ENCODE measurements around the gene PKLR.

PKLR gene

GRCh38 chr1:155285631-155286044 is 15.6 kb downstream of the PKLR start:
- DNase-seq (ENCODE audit: low spot score): no peak

GRCh38 chr1:155285063-155285462 is 16.2 kb downstream of the PKLR start:
- DNase-seq (ENCODE audit: low spot score): no peak

GRCh38 chr1:155284476-155284875 is 16.8 kb downstream of the PKLR start:
- no peak for DNase-seq (ENCODE audit: low spot score)

GRCh38 chr1:155282488-155283091 is 18.6 kb downstream of the PKLR start:
- DNase-seq (ENCODE audit: low spot score): no peak

- DNase-seq (ENCODE audit: low spot score): no peak
Observed at GRCh38 chr1:155279268-155279667, 22.0 kb downstream of the PKLR start.

- DNase-seq (ENCODE audit: low spot score): no peak
Observed at GRCh38 chr1:155278689-155279160, 22.5 kb downstream of the PKLR start.

- DNase-seq (ENCODE audit: low spot score): peak; percentile 90
Observed at GRCh38 chr1:155277902-155278688, 23.1 kb downstream of the PKLR start.

GRCh38 chr1:155277070-155277901 is 24.0 kb downstream of the PKLR start, which contains the start of gene HCN3:
Gene HCN3, plus strand, starts transcription at chr1:155277463. Its CDS starts 128 bp downstream, at chr1:155277591.
- peak; percentile 99 for DNase-seq (ENCODE audit: low spot score)

- peak; percentile 99 for DNase-seq (ENCODE audit: low spot score)
Observed at GRCh38 chr1:155273343-155274245, 27.6 kb downstream of the PKLR start, which contains the start of gene CLK2. Gene CLK2, minus strand, starts transcription at chr1:155273504. Its CDS starts 2,527 bp downstream, at chr1:155270977.

GRCh38 chr1:155272466-155273342 is 28.5 kb downstream of the PKLR start:
- peak; percentile 75 for DNase-seq (ENCODE audit: low spot score)

GRCh38 chr1:155269381-155269780 is 31.9 kb downstream of the PKLR start:
- DNase-seq (ENCODE audit: low spot score): no peak

- no peak for DNase-seq (ENCODE audit: low spot score)
Observed at GRCh38 chr1:155268630-155269029, 32.6 kb downstream of the PKLR start.

GRCh38 chr1:155267373-155267772 is 33.9 kb downstream of the PKLR start:
- DNase-seq (ENCODE audit: low spot score): no peak

GRCh38 chr1:155266553-155266952 is 34.7 kb downstream of the PKLR start:
- no peak for DNase-seq (ENCODE audit: low spot score)

GRCh38 chr1:155263067-155263466 is 38.2 kb downstream of the PKLR start:
- DNase-seq (ENCODE audit: low spot score): no peak

GRCh38 chr1:155261852-155262673 is 39.2 kb downstream of the PKLR start, which contains the start of gene SCAMP3:
Gene SCAMP3, minus strand, starts transcription at chr1:155262360. Its CDS starts 209 bp downstream, at chr1:155262151.
- peak; percentile 100 for DNase-seq (ENCODE audit: low spot score)

- no peak for DNase-seq (ENCODE audit: low spot score)
Observed at GRCh38 chr1:155261493-155261851, 39.8 kb downstream of the PKLR start.

- no peak for DNase-seq (ENCODE audit: low spot score)
Observed at GRCh38 chr1:155260276-155260675, 41.0 kb downstream of the PKLR start.
